ENCODE results near the gene MFSD12.

DNA sequence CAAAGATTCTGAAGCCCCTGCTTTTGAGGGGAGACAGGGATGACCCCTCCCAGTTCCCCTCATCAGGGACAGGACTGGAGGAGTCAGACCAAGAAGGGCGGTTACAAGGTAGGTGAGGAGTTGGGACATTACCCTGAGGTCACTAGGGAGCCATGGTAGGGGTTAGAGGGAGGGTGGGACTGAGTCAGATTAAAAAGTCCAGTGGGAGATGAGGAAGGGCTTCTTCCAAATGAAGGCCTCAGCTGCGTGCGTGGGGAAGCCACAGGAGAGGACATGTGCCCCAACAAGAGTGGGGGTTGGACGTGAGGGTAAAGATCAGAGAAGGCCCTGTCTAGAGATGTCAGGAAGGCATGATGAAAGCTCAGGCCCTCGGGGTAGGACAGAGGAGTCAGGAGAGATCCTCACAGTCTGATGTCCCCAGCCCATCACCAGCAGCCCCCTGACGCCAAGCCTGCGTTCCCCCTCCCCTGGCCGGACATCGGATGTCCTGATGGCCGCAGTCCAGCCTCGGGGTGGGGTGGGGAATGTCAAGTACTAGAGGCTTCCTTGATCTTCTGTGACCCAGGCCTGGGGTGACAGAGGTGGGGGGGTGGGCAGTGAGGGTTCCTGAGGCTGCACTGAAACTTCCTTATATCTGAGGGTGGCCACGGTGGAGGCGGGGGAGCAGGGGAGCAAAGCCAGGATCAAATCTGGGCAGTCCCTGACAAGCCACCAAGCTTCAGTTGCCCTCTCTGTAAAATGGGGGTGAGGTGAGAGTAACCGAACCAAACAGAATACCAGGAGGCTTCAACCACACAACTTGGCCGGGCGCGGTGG lies 6.5 kb upstream of the MFSD12 start:
- TF ChIP-seq, protein P1, sequence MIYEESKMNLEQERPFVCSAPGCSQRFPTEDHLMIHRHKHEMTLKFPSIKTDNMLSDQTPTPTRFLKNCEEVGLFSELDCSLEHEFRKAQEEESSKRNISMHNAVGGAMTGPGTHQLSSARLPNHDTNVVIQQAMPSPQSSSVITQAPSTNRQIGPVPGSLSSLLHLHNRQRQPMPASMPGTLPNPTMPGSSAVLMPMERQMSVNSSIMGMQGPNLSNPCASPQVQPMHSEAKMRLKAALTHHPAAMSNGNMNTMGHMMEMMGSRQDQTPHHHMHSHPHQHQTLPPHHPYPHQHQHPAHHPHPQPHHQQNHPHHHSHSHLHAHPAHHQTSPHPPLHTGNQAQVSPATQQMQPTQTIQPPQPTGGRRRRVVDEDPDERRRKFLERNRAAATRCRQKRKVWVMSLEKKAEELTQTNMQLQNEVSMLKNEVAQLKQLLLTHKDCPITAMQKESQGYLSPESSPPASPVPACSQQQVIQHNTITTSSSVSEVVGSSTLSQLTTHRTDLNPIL (CRISPR knock-in tag; IDR thresholded peaks at IDR 0.05; ENCODE audit: low read depth), result no peak
- no peak for TF ChIP-seq TOX (CRISPR knock-in tag; IDR thresholded peaks at IDR 0.05; ENCODE audit: borderline replicate concordance)
- TF ChIP-seq, protein P2, sequence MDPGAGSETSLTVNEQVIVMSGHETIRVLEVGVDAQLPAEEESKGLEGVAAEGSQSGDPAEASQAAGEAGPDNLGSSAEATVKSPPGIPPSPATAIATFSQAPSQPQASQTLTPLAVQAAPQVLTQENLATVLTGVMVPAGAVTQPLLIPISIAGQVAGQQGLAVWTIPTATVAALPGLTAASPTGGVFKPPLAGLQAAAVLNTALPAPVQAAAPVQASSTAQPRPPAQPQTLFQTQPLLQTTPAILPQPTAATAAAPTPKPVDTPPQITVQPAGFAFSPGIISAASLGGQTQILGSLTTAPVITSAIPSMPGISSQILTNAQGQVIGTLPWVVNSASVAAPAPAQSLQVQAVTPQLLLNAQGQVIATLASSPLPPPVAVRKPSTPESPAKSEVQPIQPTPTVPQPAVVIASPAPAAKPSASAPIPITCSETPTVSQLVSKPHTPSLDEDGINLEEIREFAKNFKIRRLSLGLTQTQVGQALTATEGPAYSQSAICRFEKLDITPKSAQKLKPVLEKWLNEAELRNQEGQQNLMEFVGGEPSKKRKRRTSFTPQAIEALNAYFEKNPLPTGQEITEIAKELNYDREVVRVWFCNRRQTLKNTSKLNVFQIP (CRISPR knock-in tag; IDR thresholded peaks at IDR 0.05; ENCODE audit: borderline replicate concordance, low read depth), result no peak
- TF ChIP-seq, protein P3, sequence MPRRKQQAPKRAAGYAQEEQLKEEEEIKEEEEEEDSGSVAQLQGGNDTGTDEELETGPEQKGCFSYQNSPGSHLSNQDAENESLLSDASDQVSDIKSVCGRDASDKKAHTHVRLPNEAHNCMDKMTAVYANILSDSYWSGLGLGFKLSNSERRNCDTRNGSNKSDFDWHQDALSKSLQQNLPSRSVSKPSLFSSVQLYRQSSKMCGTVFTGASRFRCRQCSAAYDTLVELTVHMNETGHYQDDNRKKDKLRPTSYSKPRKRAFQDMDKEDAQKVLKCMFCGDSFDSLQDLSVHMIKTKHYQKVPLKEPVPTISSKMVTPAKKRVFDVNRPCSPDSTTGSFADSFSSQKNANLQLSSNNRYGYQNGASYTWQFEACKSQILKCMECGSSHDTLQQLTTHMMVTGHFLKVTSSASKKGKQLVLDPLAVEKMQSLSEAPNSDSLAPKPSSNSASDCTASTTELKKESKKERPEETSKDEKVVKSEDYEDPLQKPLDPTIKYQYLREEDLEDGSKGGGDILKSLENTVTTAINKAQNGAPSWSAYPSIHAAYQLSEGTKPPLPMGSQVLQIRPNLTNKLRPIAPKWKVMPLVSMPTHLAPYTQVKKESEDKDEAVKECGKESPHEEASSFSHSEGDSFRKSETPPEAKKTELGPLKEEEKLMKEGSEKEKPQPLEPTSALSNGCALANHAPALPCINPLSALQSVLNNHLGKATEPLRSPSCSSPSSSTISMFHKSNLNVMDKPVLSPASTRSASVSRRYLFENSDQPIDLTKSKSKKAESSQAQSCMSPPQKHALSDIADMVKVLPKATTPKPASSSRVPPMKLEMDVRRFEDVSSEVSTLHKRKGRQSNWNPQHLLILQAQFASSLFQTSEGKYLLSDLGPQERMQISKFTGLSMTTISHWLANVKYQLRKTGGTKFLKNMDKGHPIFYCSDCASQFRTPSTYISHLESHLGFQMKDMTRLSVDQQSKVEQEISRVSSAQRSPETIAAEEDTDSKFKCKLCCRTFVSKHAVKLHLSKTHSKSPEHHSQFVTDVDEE (CRISPR knock-in tag; IDR thresholded peaks at IDR 0.05), result no peak
- TF ChIP-seq ZFP30 (CRISPR knock-in tag; IDR thresholded peaks at IDR 0.05), result no peak
- TF ChIP-seq ZNF565 (CRISPR knock-in tag; conservative IDR thresholded peaks at IDR 0.05; ENCODE audit: low read depth), result no peak
- TF ChIP-seq PPARA (CRISPR knock-in tag; IDR thresholded peaks at IDR 0.05; ENCODE audit: borderline replicate concordance), result no peak

All from SK-N-SH treated with all-trans-retinoic acid at 6 μM for 48 hours (cell line).